ENCODE results near the gene CDKAL1.

CDKAL1 gene

DNA sequence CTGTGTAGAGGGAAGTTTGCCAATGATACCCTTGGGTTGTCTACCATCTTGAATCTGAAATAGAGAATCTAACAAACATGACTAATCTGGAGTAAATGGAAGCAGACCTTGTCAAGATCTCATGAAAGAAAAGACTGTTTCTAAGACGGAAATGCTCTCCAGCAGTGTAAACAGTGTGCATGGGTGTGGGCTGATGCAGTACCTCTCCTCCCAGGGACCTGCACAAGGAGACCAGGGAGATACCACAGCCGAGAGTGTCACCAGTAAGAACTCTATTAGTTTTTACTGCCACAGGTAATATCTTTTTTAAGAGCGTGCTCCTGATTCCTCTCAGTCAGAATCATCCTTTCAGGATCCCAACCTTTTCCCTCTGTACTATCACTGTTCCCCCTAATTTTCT is 546.0 kb downstream of the CDKAL1 start:
- Histone ChIP-seq H3K27ac (no peak overlapping the region), H3K4me2 (ENCODE audit: low read length) (no peak overlapping the region), H3K36me3 (ENCODE audit: control insufficient read depth, insufficient read depth, low read length) (no peaks in the 10 kb centered on the region), H3K4me1 (no peaks in the 10 kb centered on the region), H2AFZ (no peak overlapping the region), H3K4me3 (ENCODE audit: low read depth, low read length) (no peak overlapping the region), H3K79me2 (no peaks in the 10 kb centered on the region), H3K27me3 (ENCODE audit: control insufficient read depth, insufficient read depth, low read length) (no peaks in the 10 kb centered on the region), H3K9me3 (ENCODE audit: control insufficient read depth, low read length) (no peaks in the 10 kb centered on the region), H3K9ac (no peak overlapping the region)
- TF ChIP-seq, protein P1, sequence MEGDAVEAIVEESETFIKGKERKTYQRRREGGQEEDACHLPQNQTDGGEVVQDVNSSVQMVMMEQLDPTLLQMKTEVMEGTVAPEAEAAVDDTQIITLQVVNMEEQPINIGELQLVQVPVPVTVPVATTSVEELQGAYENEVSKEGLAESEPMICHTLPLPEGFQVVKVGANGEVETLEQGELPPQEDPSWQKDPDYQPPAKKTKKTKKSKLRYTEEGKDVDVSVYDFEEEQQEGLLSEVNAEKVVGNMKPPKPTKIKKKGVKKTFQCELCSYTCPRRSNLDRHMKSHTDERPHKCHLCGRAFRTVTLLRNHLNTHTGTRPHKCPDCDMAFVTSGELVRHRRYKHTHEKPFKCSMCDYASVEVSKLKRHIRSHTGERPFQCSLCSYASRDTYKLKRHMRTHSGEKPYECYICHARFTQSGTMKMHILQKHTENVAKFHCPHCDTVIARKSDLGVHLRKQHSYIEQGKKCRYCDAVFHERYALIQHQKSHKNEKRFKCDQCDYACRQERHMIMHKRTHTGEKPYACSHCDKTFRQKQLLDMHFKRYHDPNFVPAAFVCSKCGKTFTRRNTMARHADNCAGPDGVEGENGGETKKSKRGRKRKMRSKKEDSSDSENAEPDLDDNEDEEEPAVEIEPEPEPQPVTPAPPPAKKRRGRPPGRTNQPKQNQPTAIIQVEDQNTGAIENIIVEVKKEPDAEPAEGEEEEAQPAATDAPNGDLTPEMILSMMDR (IDR thresholded peaks at IDR 0.05) = no peak

DNA sequence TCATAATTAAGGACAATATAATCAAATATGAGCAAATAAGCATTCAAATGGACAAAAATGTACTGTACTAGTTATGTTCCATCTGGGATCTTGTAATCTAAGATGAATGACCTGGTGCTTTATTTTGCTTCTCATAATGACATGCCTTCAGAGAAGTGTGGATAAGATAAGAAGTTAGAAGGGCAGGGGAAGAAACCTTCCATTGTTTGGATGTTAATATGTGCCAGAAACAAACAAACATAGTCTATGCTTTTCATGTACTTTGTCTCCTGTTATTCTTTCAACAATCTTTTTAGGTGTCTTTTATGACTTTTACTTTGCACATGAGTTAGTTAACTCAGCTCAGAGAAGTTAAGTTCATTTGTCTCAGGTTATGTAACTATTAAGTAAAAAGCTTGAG is 547.8 kb downstream of the CDKAL1 start:
- no peaks in the 10 kb centered on the region for H3K36me3 ChIP-seq (ENCODE audit: control insufficient read depth, insufficient read depth, low read length)
- H2AFZ ChIP-seq = no peak overlapping the region
- no peak overlapping the region for H3K4me2 ChIP-seq (ENCODE audit: low read length)
- H3K27ac ChIP-seq = no peak overlapping the region
- no peaks in the 10 kb centered on the region for H3K79me2 ChIP-seq
- TF ChIP-seq, protein P1 (IDR thresholded peaks at IDR 0.05) = no peak
- H3K9me3 ChIP-seq (ENCODE audit: control insufficient read depth, low read length) = no peaks in the 10 kb centered on the region
- H3K9ac ChIP-seq = no peak overlapping the region
- no peaks in the 10 kb centered on the region for H3K4me1 ChIP-seq
- no peak overlapping the region for H3K4me3 ChIP-seq (ENCODE audit: low read depth, low read length)
- no peaks in the 10 kb centered on the region for H3K27me3 ChIP-seq (ENCODE audit: control insufficient read depth, insufficient read depth, low read length)

DNA sequence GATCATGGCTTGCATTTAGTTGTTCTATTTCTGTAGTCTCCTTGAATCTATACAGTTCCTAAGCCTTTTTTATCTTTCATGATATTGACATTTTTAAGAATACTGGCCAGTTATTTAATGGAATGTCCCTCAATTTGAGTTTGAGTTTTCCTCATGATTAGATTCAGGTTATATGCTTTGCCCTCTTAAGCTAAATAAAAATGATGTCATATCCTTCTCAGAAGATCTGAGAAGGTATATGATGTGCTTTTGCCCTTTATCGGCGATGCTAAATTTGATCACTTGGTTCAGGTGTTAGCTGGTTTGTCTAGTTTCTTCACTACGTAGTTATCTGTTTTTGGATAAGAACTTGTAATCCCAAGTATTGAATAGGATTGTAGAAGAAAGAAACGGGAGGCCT is 549.5 kb downstream of the CDKAL1 start:
- no peaks in the 10 kb centered on the region for H3K4me1 ChIP-seq
- no peak overlapping the region for H3K9ac ChIP-seq
- no peak overlapping the region for H3K4me2 ChIP-seq (ENCODE audit: low read length)
- no peak overlapping the region for H3K27ac ChIP-seq
- no peak overlapping the region for H3K4me3 ChIP-seq (ENCODE audit: low read depth, low read length)
- no peaks in the 10 kb centered on the region for H3K27me3 ChIP-seq (ENCODE audit: control insufficient read depth, insufficient read depth, low read length)
- H3K79me2 ChIP-seq = no peaks in the 10 kb centered on the region
- no peaks in the 10 kb centered on the region for H3K36me3 ChIP-seq (ENCODE audit: control insufficient read depth, insufficient read depth, low read length)
- TF ChIP-seq, protein P1 (IDR thresholded peaks at IDR 0.05) = no peak
- H2AFZ ChIP-seq = no peak overlapping the region
- H3K9me3 ChIP-seq (ENCODE audit: control insufficient read depth, low read length) = no peaks in the 10 kb centered on the region

DNA sequence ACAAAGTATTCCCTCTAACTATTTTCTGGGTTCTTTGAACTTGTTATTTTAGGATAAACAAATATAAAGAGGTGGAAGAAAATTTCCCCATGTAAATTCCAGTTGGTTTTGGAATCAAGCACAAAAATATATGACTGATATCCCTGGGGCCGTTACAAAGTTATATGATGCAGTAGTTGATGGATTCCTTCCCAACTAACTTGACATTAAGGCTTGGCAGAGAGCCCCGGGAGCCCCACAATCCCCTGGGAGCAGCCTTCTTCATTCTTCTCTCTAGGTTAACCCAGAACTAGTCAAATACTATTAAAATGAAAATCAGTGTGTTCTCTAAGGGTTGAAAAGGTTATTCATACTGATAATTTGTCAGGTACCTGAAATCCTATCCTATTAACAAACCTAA is 550.4 kb downstream of the CDKAL1 start:
- Histone ChIP-seq H3K4me2 (ENCODE audit: low read length) (no peak overlapping the region), H3K27me3 (ENCODE audit: control insufficient read depth, insufficient read depth, low read length) (no peaks in the 10 kb centered on the region), H3K9ac (no peak overlapping the region), H2AFZ (no peak overlapping the region), H3K4me3 (ENCODE audit: low read depth, low read length) (no peak overlapping the region), H3K36me3 (ENCODE audit: control insufficient read depth, insufficient read depth, low read length) (no peaks in the 10 kb centered on the region), H3K79me2 (no peaks in the 10 kb centered on the region), H3K4me1 (no peaks in the 10 kb centered on the region), H3K9me3 (ENCODE audit: control insufficient read depth, low read length) (no peaks in the 10 kb centered on the region), H3K27ac (no peak overlapping the region)
- TF ChIP-seq, protein P1 (IDR thresholded peaks at IDR 0.05) = no peak

DNA sequence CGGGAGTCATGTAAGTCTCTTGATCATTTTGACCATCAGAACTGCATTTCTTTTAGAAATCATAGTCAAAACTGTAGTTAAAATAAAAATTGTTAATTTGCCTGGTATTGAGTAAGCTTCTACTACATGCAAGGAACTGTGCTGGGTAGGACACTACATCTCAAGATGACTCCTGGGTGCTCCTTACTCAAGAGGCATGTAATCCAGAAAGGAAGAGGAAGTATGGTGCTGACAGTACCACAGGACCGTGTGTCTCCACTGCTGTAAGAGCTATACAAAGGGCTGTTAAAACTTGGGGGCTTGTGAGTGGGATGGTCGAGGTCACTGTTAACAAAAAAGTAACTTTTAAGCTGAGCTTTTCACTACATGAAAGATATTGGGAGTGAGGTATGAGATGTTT is 551.0 kb downstream of the CDKAL1 start:
- H3K9me3 ChIP-seq (ENCODE audit: control insufficient read depth, low read length) = no peaks in the 10 kb centered on the region
- H3K79me2 ChIP-seq = no peaks in the 10 kb centered on the region
- H2AFZ ChIP-seq = no peak overlapping the region
- no peak overlapping the region for H3K9ac ChIP-seq
- H3K4me1 ChIP-seq = no peaks in the 10 kb centered on the region
- TF ChIP-seq, protein P1 (IDR thresholded peaks at IDR 0.05) = no peak
- no peaks in the 10 kb centered on the region for H3K27me3 ChIP-seq (ENCODE audit: control insufficient read depth, insufficient read depth, low read length)
- no peak overlapping the region for H3K27ac ChIP-seq
- H3K36me3 ChIP-seq (ENCODE audit: control insufficient read depth, insufficient read depth, low read length) = no peaks in the 10 kb centered on the region
- H3K4me3 ChIP-seq (ENCODE audit: low read depth, low read length) = no peak overlapping the region
- H3K4me2 ChIP-seq (ENCODE audit: low read length) = no peak overlapping the region

Data from parathyroid adenoma (tissue), 2 donors.